Upper lobe of left lung (tissue), 6 donors: ENCODE data around the gene DNAI1. TPM values are rescaled to one million over a fixed set of nuclear protein-coding genes. Genes with fewer than 3 reads are reported as not detected.

Experiments used
- ATAC-seq, 2 donors: fragments of 200-7000 bp; cut with Tn5 transposase; one replicate each; pipeline ENCODE4 v1.9.1; 2022; ENCODE audit warnings: mild to moderate bottlenecking in 2 of 2, moderate library complexity in 2 of 2; ENCODE audit not compliant: low FRiP score in 2 of 2
- DNase-seq, 2 donors: peaks; one replicate each; pipeline ENCODE4 v3.0.0-alpha.2; 2019 to 2020
- H3K27ac ChIP-seq, 4 donors: fragments of 200-600 bp; sonication (generic); one replicate each; pipeline ENCODE4 v1.5.1; 2016 to 2019
- H3K27me3 ChIP-seq, 4 donors: fragments of 200-600 bp; sonication (generic); one replicate each; pipeline ENCODE4 v1.5.1; 2017 to 2019
- H3K36me3 ChIP-seq, 4 donors: fragments of 200-600 bp; sonication (generic); one replicate each; pipeline ENCODE4 v1.5.1; 2016 to 2019
- H3K4me1 ChIP-seq, 4 donors: fragments of 200-600 bp; sonication (generic); one replicate each; pipeline ENCODE4 v1.5.1; 2018 to 2019
- H3K4me3 ChIP-seq, 4 donors: fragments of 200-600 bp; sonication (generic); one replicate each; pipeline ENCODE4 v1.5.1; 2017 to 2019; ENCODE audit warnings: mild to moderate bottlenecking in 2 of 4, moderate library complexity in 1 of 4
- H3K9me3 ChIP-seq, 4 donors: fragments of 200-600 bp; sonication (generic); one replicate each; pipeline ENCODE4 v1.5.1; 2018 to 2019
- CTCF ChIP-seq, 6 experiments: fragments of 450-650 bp in 4 of 6; fragments of 200-600 bp in 2 of 6; sonication (generic) in 2 of 6; IDR thresholded peaks; one replicate each; pipeline ENCODE4 v1.5.1; 2016 to 2019; ENCODE audit warnings: antibody characterized with exemption in 6 of 6
- EP300 ChIP-seq, 4 donors: sonication (generic); formaldehyde crosslinking; IDR thresholded peaks; one replicate each; pipeline ENCODE4 v1.5.1; 2017; ENCODE audit warnings: antibody characterized with exemption in 4 of 4, control low read depth in 2 of 4
- POLR2A ChIP-seq, 4 donors: fragments of 450-650 bp; IDR thresholded peaks; one replicate each; pipeline ENCODE4 v1.5.1; 2016 to 2017; ENCODE audit warnings: antibody characterized with exemption in 4 of 4, mild to moderate bottlenecking in 2 of 4
- POLR2AphosphoS5 ChIP-seq, 2 donors: sonication (generic); formaldehyde crosslinking; IDR thresholded peaks; one replicate each; pipeline ENCODE4 v1.5.1; 2017; ENCODE audit warnings: antibody characterized with exemption in 2 of 2
- WGBS, 2 donors: methylation state at CpG; one replicate each; pipeline ENCODE4 v1.1.5; 2017 to 2018; 5-methylcytosine and 5-hydroxymethylcytosine counted together
- total RNA-seq, 6 donors: library from RNA; depleted of rRNA in 4 of 6; stranded (reverse); fragments of >200 nt in 4 of 6; gene quantifications; one replicate each; pipeline versions ENCODE4 v1.1.0 to v1.2.1, GENCODE V29; 2016 to 2021
- donor health status: DM: no; HTN: no; CAD: no; lungs with moderate emphysema.
- donor health status: DM: no; HTN: yes; CAD: no; lungs with severe emphysema.

The DNAI1 gene
- total RNA-seq, 6 donors from 2014 or later, result 0.37 to 39.8 (median 9.7) TPM

DNA sequence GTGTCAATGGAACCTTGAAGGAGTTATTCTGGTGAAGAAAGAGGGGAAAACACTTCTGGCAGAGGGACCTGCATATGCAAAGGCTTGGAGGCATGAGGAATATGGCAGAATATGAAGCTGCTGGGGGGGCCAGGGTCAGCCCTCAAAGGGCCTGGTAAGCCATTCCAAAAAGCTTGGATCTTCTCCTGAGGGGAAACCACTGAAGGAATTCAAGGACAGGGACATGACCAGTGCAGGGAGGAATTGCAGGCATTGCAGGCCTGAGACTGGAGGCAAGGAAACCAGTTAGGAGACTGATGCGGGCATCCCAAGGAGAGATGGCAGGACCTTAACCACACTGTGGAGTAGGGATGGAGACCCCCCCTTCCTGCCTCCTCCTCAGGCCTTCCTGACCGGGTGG lies 42.8 kb downstream of the DNAI1 start:
- H3K9me3 ChIP-seq, result no peaks in the 10 kb centered on the region
- 85% methylated on average over 2 of the region's 2 CpGs; no CpG with 5 or more reads in 1 of the 2 donors for WGBS, 2 donors
- H3K27me3 ChIP-seq, result no peaks in the 10 kb centered on the region
- H3K36me3 ChIP-seq, result no peaks in the 10 kb centered on the region
- TF ChIP-seq CTCF (IDR thresholded peaks at IDR 0.05), result no peak
- no peak for TF ChIP-seq EP300 (IDR thresholded peaks at IDR 0.05)
- TF ChIP-seq POLR2A (IDR thresholded peaks at IDR 0.05), result no peak
- TF ChIP-seq POLR2AphosphoS5 (IDR thresholded peaks at IDR 0.05), result no peak
- H3K4me3 ChIP-seq, result no peak overlapping the region
- ATAC-seq (peak in 1 of 2 donors; percentile 4), DNase-seq (no peak)
- peaks cover 0 to 23% (median 19%) of the 10 kb centered on the region in 4 donors for H3K4me1 ChIP-seq
- H3K27ac ChIP-seq, result no peak overlapping the region

GRCh38 chr9:34501889-34502425 lies 43.4 kb downstream of the DNAI1 start:
- Histone ChIP-seq H3K27ac (peak overlapping the region in 1 of 4 donors; percentile 15), H3K36me3 (no peaks in the 10 kb centered on the region), H3K9me3 (no peaks in the 10 kb centered on the region), H3K27me3 (no peaks in the 10 kb centered on the region), H3K4me1 (peaks cover 0 to 23% (median 19%) of the 10 kb centered on the region in 4 donors), H3K4me3 (no peak overlapping the region)
- peak in 1 of 2 donors; percentile 55 for DNase-seq
- ATAC-seq, result peak; percentile 65 to 82
- TF ChIP-seq POLR2A (IDR thresholded peaks at IDR 0.05) (no peak), POLR2AphosphoS5 (IDR thresholded peaks at IDR 0.05) (no peak), CTCF (IDR thresholded peaks at IDR 0.05) (peak in 3 of 6 experiments; percentile 7 to 16 (median 8))
- WGBS, 2 donors, result 17 to 27% methylated on average over 4 to 5 of the region's 5 CpGs

GRCh38 chr9:34502471-34502870 lies 43.9 kb downstream of the DNAI1 start:
- 59% methylated on average over 10 of the region's 10 CpGs; no CpG with 5 or more reads in 1 of the 2 donors for WGBS, 2 donors
- Histone ChIP-seq H3K36me3 (no peaks in the 10 kb centered on the region), H3K4me3 (no peak overlapping the region), H3K27me3 (no peaks in the 10 kb centered on the region), H3K27ac (peak overlapping the region in 1 of 4 donors; percentile 15), H3K9me3 (no peaks in the 10 kb centered on the region), H3K4me1 (peaks cover 0 to 23% (median 19%) of the 10 kb centered on the region in 4 donors)
- ATAC-seq (no peak), DNase-seq (peak in 1 of 2 donors; percentile 48)
- TF ChIP-seq CTCF (IDR thresholded peaks at IDR 0.05) (no peak), POLR2AphosphoS5 (IDR thresholded peaks at IDR 0.05) (no peak), POLR2A (IDR thresholded peaks at IDR 0.05) (no peak), EP300 (IDR thresholded peaks at IDR 0.05) (no peak)

GRCh38 chr9:34502891-34503290 lies 44.3 kb downstream of the DNAI1 start:
- H3K27ac ChIP-seq, result peak overlapping the region in 1 of 4 donors; percentile 15

More at GRCh38 chr9:34502891-34503290, 44.3 kb downstream of the DNAI1 start:
- DNase-seq, result no peak
- no peak for TF ChIP-seq POLR2A (IDR thresholded peaks at IDR 0.05)
- no peak for TF ChIP-seq POLR2AphosphoS5 (IDR thresholded peaks at IDR 0.05)
- no peak for TF ChIP-seq EP300 (IDR thresholded peaks at IDR 0.05)
- no peak for TF ChIP-seq CTCF (IDR thresholded peaks at IDR 0.05)
- no peaks in the 10 kb centered on the region for H3K9me3 ChIP-seq
- H3K36me3 ChIP-seq, result no peaks in the 10 kb centered on the region
- WGBS, 2 donors, result 54 to 60% methylated on average over 6 of the region's 6 CpGs
- H3K4me3 ChIP-seq, result no peak overlapping the region
- no peak for ATAC-seq
- H3K4me1 ChIP-seq, result peaks cover 0 to 23% (median 19%) of the 10 kb centered on the region in 4 donors
- H3K27me3 ChIP-seq, result no peaks in the 10 kb centered on the region
